BLaER1 (cell line): ENCODE data around the gene KAZN.

ENCODE experiments used
- H3K27ac ChIP-seq: shearing (Covaris generic); formaldehyde crosslinking; 2 replicates; pipeline ENCODE4 v1.8.1; 2022
- H3K27me3 ChIP-seq: shearing (Covaris generic); formaldehyde crosslinking; 2 replicates; pipeline ENCODE4 v1.8.1; 2022
- H3K36me3 ChIP-seq: shearing (Covaris generic); formaldehyde crosslinking; 2 replicates; pipeline ENCODE4 v1.8.1; 2022
- H3K4me1 ChIP-seq: shearing (Covaris generic); formaldehyde crosslinking; 2 replicates; pipeline ENCODE4 v1.8.1; 2022
- H3K4me2 ChIP-seq: shearing (Covaris generic); formaldehyde crosslinking; 2 replicates; pipeline ENCODE4 v1.8.1; 2022
- H3K4me3 ChIP-seq: shearing (Covaris generic); formaldehyde crosslinking; 2 replicates; pipeline ENCODE4 v1.8.1; 2022
- H3K9ac ChIP-seq: shearing (Covaris generic); formaldehyde crosslinking; 2 replicates; pipeline ENCODE4 v1.8.1; 2022
- H3K9me3 ChIP-seq: shearing (Covaris generic); formaldehyde crosslinking; 2 replicates; pipeline ENCODE4 v1.8.1; 2022
- H4K20me1 ChIP-seq: shearing (Covaris generic); formaldehyde crosslinking; 2 replicates; pipeline ENCODE4 v1.8.1; 2022
- Cebpa-rat ChIP-seq: shearing (Covaris generic); IDR thresholded peaks from 2 replicates; pipeline ENCODE4 v1.8.1; 2022

KAZN gene

DNA sequence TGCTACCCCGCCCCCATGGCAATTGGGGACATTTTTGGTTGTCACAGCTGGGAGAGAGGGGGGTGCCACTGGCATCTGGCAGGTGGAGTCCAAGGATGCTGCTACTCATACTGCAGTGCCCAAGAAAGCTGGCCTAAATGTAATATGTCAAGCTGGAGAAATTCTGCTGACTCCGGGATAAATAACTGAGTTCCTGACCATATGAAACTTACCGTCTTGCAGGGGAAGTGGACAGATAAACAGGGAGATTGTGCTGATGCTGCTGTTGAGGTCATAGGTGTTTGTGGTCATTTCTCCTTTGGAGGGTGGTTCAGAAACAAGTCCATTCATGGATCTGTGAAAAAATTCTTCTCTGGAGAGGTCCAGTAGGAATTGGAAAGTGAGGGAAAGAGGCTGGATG is 54.4 kb downstream of the KAZN start:
- Histone ChIP-seq H3K4me1 (no peaks in the 10 kb centered on the region), H3K36me3 (no peaks in the 10 kb centered on the region), H3K27me3 (no peaks in the 10 kb centered on the region), H3K4me2 (no peak overlapping the region), H4K20me1 (no peaks in the 10 kb centered on the region), H3K27ac (no peak overlapping the region), H3K4me3 (no peak overlapping the region), H3K9ac (no peak overlapping the region), H3K9me3 (no peaks in the 10 kb centered on the region)
- TF ChIP-seq Cebpa-rat: no peak

DNA sequence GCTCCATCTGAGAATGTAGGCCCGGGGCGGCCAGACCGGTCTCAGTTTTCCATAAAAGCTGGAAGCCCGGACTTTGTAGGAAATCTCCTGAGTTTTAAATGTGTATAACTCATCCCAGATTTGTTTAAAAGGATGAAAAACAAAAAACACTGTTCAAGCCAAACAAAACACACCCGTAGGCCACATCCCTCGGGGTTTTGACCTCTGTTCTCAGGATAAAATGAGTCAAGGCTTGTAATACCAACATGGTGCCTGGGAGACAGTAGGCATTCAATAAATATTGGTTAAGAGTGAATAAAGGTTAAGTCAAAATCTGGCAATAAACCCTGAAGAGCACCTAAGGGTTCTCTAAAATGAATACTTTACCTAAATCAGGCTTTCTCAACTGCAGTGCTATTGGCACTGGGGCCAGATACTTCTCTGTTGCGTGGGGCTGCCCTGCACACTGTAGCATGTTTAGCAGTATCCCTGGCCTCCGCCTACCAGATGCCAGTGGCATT is 55.0 kb downstream of the KAZN start:
- Histone ChIP-seq H4K20me1 (no peaks in the 10 kb centered on the region), H3K9me3 (no peaks in the 10 kb centered on the region), H3K27me3 (no peaks in the 10 kb centered on the region), H3K36me3 (no peaks in the 10 kb centered on the region), H3K4me2 (no peak overlapping the region), H3K27ac (no peak overlapping the region), H3K9ac (no peak overlapping the region), H3K4me3 (no peak overlapping the region), H3K4me1 (no peaks in the 10 kb centered on the region)
- no peak for TF ChIP-seq Cebpa-rat

DNA sequence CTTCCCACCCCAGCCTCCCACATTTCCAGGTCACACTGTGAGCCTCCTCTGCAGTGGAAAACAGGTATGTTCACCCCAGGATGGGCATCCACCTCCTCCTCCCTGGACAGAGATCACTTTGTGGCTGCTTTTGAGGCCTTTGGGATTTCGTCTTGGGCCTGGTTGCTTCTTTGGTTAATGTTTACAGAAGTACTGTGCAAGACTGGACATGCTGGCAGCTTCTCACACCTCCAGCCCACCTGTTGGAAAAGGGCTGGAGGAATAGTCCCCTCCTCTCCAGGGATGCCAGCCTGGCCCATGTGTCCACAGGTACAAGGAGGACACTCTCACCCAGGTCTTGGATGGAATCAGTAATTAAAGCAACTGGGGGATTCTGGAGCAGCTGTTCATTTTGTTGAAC is 56.1 kb downstream of the KAZN start:
- Histone ChIP-seq H3K27ac (no peak overlapping the region), H3K36me3 (no peaks in the 10 kb centered on the region), H3K9me3 (no peaks in the 10 kb centered on the region), H3K4me3 (no peak overlapping the region), H3K4me1 (no peaks in the 10 kb centered on the region), H3K4me2 (no peak overlapping the region), H3K9ac (no peak overlapping the region), H3K27me3 (no peaks in the 10 kb centered on the region), H4K20me1 (no peaks in the 10 kb centered on the region)
- no peak for TF ChIP-seq Cebpa-rat

DNA sequence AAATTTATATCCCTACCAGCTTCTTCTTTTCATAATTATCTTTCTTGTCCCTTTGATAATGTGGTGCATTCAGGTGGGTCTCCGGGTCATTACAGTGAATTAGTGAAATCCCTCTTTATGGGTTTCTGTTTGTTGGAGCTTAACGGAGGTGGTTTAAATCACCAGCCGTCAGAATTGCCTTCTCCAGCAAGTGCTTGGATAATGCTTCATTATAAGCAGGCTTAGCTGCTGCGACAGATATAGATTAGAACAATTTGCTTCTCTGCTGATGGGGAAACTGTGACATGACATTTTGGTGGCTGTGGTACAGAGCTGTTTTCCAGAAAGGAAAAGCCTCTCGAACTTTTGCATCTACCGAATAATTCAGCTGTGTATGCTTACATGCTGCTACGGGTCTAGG is 56.9 kb downstream of the KAZN start:
- no peaks in the 10 kb centered on the region for H3K36me3 ChIP-seq
- no peaks in the 10 kb centered on the region for H3K27me3 ChIP-seq
- no peak for TF ChIP-seq Cebpa-rat
- no peaks in the 10 kb centered on the region for H4K20me1 ChIP-seq
- no peak overlapping the region for H3K9ac ChIP-seq
- no peaks in the 10 kb centered on the region; the same call in 1 of the 2 replicates for H3K4me1 ChIP-seq
- no peak overlapping the region for H3K27ac ChIP-seq
- H3K4me2 ChIP-seq: no peak overlapping the region
- H3K9me3 ChIP-seq: no peaks in the 10 kb centered on the region
- no peak overlapping the region for H3K4me3 ChIP-seq

DNA sequence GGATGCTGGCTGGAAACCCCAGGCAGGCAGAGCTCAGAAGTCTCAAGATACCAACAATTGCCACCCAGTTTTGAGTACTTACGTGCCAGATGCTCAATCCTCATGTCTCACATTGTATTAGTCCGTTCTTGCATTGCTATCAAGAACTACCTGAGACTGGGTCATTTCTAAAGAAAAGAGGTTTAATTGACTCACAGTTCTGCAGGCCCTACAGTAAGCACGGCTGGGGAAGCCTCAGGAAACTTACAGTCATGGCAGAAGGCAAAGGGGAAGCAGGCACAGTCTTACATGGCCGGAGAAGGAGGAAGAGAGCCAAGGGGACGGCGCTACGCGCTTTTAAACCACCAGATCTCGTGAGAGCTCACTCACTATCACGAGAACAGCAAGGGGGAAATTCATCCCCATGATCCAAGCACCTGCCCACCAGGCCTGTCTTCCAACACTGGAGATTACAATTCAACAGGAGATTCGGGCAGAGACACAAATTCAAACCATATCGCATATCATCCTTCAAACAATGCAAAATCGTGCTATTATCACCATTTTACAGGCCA is 58.0 kb downstream of the KAZN start:
- Histone ChIP-seq H3K27me3 (no peaks in the 10 kb centered on the region), H3K4me2 (no peak overlapping the region), H3K27ac (no peak overlapping the region), H3K4me3 (no peak overlapping the region), H3K9ac (no peak overlapping the region), H4K20me1 (no peaks in the 10 kb centered on the region), H3K9me3 (no peaks in the 10 kb centered on the region), H3K36me3 (no peaks in the 10 kb centered on the region), H3K4me1 (peaks cover 10% of the 10 kb centered on the region)
- no peak for TF ChIP-seq Cebpa-rat

DNA sequence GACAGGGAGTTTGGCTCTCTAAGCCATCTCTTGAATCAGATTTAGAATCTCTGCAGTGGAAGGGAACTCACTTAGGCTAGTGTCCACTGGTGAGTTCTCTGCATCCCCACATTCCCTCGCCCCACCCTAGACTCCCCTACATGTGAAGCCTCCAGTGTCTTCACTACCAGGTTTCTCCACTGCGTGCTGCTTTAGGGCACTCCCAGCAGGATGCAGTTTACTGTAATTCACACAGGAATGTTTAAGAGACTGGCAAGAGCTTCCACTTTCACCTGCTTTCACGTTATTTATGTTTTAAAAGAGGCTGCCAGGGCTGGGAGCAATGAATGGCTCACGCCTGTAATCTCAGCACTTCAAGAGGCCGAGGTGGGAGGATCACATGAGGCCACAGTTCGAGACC is 60.2 kb downstream of the KAZN start:
- Histone ChIP-seq H3K4me3 (no peak overlapping the region), H3K27me3 (no peaks in the 10 kb centered on the region), H3K36me3 (no peaks in the 10 kb centered on the region), H3K9me3 (no peaks in the 10 kb centered on the region), H3K27ac (no peak overlapping the region), H4K20me1 (no peaks in the 10 kb centered on the region), H3K4me2 (no peak overlapping the region), H3K4me1 (peaks cover 10% of the 10 kb centered on the region), H3K9ac (no peak overlapping the region)
- TF ChIP-seq Cebpa-rat: no peak

DNA sequence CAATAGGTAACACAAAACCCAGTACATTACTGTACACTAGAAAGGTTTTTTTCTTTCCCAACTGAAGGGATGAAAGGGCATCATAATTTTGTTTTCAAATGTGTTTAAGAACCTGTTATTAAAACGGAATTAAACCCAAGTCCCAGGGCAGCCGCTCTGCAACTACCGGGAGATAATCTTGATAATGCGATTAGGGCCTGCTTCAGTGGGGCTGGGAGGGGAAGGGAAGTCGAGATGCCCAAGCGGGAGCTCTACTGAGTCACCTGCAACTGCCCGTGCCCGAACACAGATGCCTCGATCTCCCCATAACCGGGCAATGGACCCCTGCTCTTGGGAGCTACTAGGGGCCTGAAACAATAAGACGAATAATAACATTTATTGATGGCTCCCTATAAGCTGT is 61.4 kb downstream of the KAZN start:
- TF ChIP-seq Cebpa-rat: no peak
- H3K27me3 ChIP-seq: no peaks in the 10 kb centered on the region
- H3K4me3 ChIP-seq: no peak overlapping the region

DNA sequence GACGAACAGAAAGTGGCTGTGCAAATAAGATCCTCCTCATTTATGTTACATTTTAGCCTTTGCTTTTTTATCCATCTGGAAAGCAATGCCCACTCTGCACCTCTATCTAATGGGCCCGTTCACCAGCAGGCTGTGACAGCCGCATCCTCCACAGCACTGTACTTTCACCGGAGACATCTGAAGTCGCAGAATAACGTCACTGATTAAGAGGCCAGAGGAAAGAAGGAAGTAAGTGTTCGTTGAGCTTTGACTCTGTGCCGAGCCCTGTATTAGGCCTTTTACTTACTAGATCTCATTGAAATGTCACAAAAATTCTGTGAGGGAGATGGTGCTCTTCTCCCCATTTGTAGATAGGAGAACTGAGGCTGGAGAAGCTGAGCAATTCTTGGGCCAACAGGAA is 62.3 kb downstream of the KAZN start:
- Histone ChIP-seq H3K4me3 (no peak overlapping the region), H4K20me1 (no peaks in the 10 kb centered on the region), H3K9me3 (no peaks in the 10 kb centered on the region), H3K36me3 (no peaks in the 10 kb centered on the region), H3K9ac (no peak overlapping the region), H3K27me3 (no peaks in the 10 kb centered on the region), H3K4me1 (peaks cover 10% of the 10 kb centered on the region), H3K4me2 (peak overlapping the region; percentile 62), H3K27ac (peak overlapping the region; percentile 64)
- TF ChIP-seq Cebpa-rat: no peak

More for the DNA sequence above, 61.4 kb downstream of the KAZN start:
- no peaks in the 10 kb centered on the region for H4K20me1 ChIP-seq
- no peaks in the 10 kb centered on the region for H3K9me3 ChIP-seq
- H3K27ac ChIP-seq: no peak overlapping the region
- no peak overlapping the region for H3K9ac ChIP-seq
- no peaks in the 10 kb centered on the region for H3K36me3 ChIP-seq
- H3K4me1 ChIP-seq: peaks cover 10% of the 10 kb centered on the region
- no peak overlapping the region for H3K4me2 ChIP-seq

DNA sequence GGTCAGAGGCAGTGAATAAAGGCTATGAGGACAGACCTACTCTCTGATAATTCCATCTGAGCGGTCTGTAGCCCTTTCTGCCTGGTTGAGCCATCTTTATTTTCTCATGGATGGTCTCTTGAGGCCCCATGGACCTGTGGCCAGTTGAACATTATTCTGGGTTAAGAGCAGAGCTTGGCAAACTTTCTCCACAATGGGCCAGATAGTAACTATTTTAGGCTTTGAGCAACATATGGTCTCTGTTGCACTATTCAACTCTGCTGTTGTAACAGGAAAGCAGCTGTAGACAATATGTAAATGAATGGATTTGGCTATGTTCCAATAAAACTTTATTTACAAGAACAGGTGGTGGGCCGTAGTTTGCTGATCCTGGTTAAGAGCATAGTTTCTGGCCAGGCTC is 62.7 kb downstream of the KAZN start:
- Histone ChIP-seq H3K27me3 (no peaks in the 10 kb centered on the region), H4K20me1 (no peaks in the 10 kb centered on the region), H3K4me2 (peak overlapping the region; percentile 62), H3K9me3 (no peaks in the 10 kb centered on the region), H3K4me1 (peaks cover 10% of the 10 kb centered on the region), H3K36me3 (no peaks in the 10 kb centered on the region), H3K27ac (peak overlapping the region; percentile 64), H3K9ac (no peak overlapping the region), H3K4me3 (no peak overlapping the region)
- no peak for TF ChIP-seq Cebpa-rat

DNA sequence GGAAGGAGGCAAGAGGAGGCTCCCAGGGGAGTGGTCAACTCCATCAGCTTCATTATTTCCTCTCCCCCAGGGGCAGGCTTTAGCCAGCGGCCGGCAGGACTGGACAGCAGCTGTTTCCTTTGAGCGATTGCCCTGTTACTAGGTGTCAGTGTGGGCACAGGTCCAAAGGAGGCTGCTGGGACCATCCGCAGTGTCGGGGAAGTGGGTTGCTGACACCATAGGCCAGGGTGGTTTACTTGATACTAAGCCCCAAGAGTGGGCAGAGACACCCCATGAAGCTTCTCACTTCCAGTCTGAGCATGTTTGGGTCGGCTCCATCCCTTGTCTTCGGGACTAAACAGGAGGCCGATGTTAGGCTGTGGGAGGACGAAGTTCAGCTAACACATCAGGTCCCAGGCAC is 63.6 kb downstream of the KAZN start:
- Histone ChIP-seq H3K4me1 (peaks cover 10% of the 10 kb centered on the region), H3K4me2 (no peak overlapping the region), H3K27me3 (no peaks in the 10 kb centered on the region), H3K9me3 (no peaks in the 10 kb centered on the region), H3K27ac (no peak overlapping the region), H3K36me3 (no peaks in the 10 kb centered on the region), H3K4me3 (no peak overlapping the region), H4K20me1 (no peaks in the 10 kb centered on the region), H3K9ac (no peak overlapping the region)
- no peak for TF ChIP-seq Cebpa-rat

DNA sequence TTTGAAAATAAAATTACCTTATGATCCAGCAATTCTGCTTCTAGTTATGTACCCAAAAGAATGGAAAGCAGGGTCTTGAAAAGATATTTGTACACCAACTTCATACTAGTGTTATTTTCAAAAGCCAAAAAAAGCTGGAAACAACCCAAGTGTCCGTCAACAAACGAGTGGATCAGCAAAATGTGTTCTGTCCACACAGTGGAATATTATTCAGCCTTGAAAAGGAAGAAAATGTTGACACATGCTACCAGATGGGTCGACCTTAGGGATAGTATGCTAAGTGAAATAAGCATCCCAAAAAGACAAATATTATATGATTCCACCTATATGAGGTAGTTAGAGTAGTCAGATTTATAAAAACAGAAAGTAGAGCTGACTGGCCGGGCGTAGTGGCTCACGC is 65.3 kb downstream of the KAZN start:
- Histone ChIP-seq H3K4me1 (peaks cover 10% of the 10 kb centered on the region), H3K27me3 (no peaks in the 10 kb centered on the region), H3K4me2 (no peak overlapping the region), H3K4me3 (no peak overlapping the region), H3K9ac (no peak overlapping the region), H3K9me3 (no peaks in the 10 kb centered on the region), H4K20me1 (no peaks in the 10 kb centered on the region), H3K27ac (no peak overlapping the region), H3K36me3 (no peaks in the 10 kb centered on the region)
- no peak for TF ChIP-seq Cebpa-rat
